ENCODE data around the gene COX10.

DNA sequence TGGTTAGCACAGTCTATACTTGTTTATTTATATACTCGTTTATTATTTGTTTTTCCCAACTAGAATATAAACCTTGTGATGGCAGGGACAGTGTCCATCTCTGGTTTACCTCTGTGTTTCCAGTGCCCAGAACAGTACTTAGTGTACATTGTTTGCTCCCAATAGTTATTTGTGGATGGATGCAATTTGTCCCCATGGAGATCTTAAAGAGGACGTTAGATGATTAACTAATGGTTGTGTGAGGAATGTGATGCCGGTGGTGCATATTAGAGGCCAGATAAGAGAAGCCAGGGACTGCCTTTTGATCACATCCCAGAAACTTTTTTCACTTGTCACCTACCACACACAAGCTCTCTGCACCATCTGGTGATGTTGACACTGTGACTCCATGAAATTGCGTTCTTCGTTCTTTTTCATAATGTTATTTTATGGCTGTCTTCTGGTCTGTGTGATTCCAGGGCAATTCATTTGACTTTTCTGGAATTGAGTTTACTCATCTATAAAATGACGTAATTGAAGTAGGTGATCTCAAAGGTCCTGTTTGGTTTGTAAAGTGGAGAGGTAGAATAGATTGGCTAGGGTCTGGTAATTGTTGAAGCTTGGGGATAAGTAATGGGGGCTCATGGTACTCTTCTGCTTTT is 1.2 kb downstream of the COX10 start:
- TF ChIP-seq CTCF (IDR thresholded peaks at IDR 0.05) (no peak), POLR2A (IDR thresholded peaks at IDR 0.05) (no peak)

Measured in esophagus squamous epithelium (tissue), 4 donors.